Measurements from ENCODE around the gene TOMM7. TPM values are rescaled to one million over a fixed set of nuclear protein-coding genes. Genes with fewer than 3 reads are reported as not detected.

Gene TOMM7
- total RNA-seq, 6 experiments from 2014 or later, result 25.9 to 180 (median 102) TPM

DNA sequence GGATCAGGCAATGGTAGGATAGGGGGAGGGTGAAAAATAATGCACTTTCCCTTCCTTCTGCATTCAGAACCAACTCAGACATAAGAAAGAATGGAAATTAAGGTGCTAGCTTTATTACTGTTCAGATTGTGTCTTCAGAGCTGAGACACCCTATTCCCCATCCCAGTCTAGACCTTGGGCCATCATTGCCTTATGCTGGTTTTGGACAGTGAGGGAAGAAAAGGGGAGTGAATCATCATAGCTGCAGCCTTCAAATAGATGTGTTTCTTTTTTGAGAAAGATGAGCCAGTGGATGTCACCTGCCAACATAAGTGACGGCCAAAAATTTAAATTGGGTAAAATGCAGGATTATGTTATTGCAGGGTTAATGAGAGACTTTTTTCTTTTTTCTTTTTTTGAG lies 27.0 kb upstream of the TOMM7 start:
- H3K36me3 ChIP-seq, result no peaks in the 10 kb centered on the region
- 100% methylated on average over 1 of the region's 1 CpG for WGBS (ENCODE audit: insufficient coverage, low coverage, low lambda C conversion rate, missing lambda C conversion rate)
- H3K9me3 ChIP-seq, result no peaks in the 10 kb centered on the region
- H3K27me3 ChIP-seq, result no peaks in the 10 kb centered on the region
- intact Hi-C loops (cut with DNase I), result no loop called here
- no peak for DNase-seq
- H3K4me3 ChIP-seq, result no peak overlapping the region
- TF ChIP-seq, protein P1, sequence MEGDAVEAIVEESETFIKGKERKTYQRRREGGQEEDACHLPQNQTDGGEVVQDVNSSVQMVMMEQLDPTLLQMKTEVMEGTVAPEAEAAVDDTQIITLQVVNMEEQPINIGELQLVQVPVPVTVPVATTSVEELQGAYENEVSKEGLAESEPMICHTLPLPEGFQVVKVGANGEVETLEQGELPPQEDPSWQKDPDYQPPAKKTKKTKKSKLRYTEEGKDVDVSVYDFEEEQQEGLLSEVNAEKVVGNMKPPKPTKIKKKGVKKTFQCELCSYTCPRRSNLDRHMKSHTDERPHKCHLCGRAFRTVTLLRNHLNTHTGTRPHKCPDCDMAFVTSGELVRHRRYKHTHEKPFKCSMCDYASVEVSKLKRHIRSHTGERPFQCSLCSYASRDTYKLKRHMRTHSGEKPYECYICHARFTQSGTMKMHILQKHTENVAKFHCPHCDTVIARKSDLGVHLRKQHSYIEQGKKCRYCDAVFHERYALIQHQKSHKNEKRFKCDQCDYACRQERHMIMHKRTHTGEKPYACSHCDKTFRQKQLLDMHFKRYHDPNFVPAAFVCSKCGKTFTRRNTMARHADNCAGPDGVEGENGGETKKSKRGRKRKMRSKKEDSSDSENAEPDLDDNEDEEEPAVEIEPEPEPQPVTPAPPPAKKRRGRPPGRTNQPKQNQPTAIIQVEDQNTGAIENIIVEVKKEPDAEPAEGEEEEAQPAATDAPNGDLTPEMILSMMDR (IDR thresholded peaks at IDR 0.05), result no peak
- no peak for TF ChIP-seq POLR2A (IDR thresholded peaks at IDR 0.05)
- no peaks in the 10 kb centered on the region for H3K4me1 ChIP-seq
- no peak for ATAC-seq
- no peak overlapping the region for H3K27ac ChIP-seq

DNA sequence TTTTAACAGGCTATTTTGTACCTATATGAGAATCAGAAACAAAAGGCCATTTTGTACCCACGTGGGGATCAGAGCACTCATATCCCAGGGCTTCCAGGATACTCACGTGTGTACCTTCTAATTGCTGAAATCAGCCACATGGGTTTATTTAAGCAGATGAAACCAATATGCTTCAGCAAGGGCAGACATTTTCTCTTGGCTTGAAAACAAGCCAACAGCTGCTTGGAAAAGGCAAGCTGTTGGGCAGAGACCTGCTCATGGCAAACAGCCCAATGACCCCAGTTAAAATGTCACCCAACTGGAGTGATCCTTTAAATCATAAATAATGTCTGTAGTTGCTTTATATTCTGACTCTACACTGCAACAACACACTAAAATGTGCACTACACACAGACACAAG lies 26.5 kb upstream of the TOMM7 start:
- no peak for ATAC-seq
- Histone ChIP-seq H3K27ac (no peak overlapping the region), H3K9me3 (no peaks in the 10 kb centered on the region), H3K27me3 (no peaks in the 10 kb centered on the region), H3K36me3 (no peaks in the 10 kb centered on the region), H3K4me3 (no peak overlapping the region), H3K4me1 (no peaks in the 10 kb centered on the region)
- 19% methylated on average over 2 of the region's 2 CpGs for WGBS (ENCODE audit: insufficient coverage, low coverage, low lambda C conversion rate, missing lambda C conversion rate)
- no peak for DNase-seq
- intact Hi-C loops (cut with DNase I), result no loop called here
- TF ChIP-seq, protein P1 (IDR thresholded peaks at IDR 0.05), result no peak
- TF ChIP-seq POLR2A (IDR thresholded peaks at IDR 0.05), result no peak

DNA sequence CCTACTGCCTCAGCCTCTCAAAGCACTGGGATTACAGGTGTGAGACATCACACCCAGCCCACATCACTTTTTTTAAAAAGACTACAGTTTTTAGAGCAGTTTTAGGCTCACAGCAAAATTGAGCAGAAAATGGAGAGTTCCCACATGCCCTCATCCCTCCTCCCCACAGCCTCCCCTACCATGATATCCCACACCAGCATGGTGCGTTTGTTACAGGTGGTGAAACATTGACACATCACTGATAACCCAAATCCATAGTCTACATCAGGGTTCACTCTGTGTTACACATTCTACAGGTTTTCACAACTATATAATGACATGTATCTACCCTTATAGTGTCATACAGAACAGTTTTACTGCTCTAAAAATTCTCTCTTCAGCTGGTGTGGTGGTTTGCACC lies 24.3 kb upstream of the TOMM7 start:
- ATAC-seq, result no peak
- Histone ChIP-seq H3K9me3 (no peaks in the 10 kb centered on the region), H3K27ac (no peak overlapping the region), H3K4me1 (no peaks in the 10 kb centered on the region), H3K36me3 (no peaks in the 10 kb centered on the region), H3K4me3 (no peak overlapping the region), H3K27me3 (no peaks in the 10 kb centered on the region)
- intact Hi-C loops (cut with DNase I), result no loop called here
- 60% methylated on average over 1 of the region's 1 CpG for WGBS (ENCODE audit: insufficient coverage, low coverage, low lambda C conversion rate, missing lambda C conversion rate)
- DNase-seq, result no peak
- no peak for TF ChIP-seq POLR2A (IDR thresholded peaks at IDR 0.05)
- TF ChIP-seq, protein P1 (IDR thresholded peaks at IDR 0.05), result no peak

DNA sequence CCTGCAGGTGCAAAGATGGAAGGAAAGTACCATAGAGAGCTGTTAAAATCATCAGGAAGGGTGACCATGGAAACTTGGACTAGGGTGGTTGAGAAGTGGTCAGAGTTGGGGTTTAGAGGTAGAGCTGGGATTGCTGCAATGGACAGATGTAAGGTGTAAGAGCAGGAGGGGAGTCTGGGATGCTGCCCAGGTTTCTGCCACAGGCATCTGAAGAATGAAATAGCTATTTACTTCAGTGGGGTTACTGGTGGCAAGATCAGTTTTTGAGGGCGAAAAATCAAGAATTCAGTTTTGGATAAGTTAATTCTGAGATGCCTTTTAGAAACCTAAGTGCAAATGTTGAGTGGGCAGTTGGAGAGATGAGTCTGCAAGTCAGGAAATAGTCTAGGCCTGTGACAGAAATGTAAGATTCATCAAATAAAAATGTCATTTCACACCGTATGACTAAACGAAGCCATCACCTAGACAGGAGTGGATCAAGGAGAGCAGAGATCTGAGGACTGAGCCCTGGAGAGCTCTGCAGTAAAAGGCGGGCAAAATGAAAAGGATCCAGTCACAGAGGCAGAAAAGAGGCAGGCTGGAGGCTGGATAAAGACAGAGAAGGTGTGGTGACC lies 22.7 kb upstream of the TOMM7 start:
- intact Hi-C loops (cut with DNase I), result no loop called here
- H3K36me3 ChIP-seq, result no peaks in the 10 kb centered on the region
- WGBS (ENCODE audit: insufficient coverage, low coverage, low lambda C conversion rate, missing lambda C conversion rate), result 80% methylated on average over 4 of the region's 4 CpGs
- no peaks in the 10 kb centered on the region for H3K9me3 ChIP-seq
- ATAC-seq (no peak), DNase-seq (no peak)
- no peak overlapping the region for H3K4me3 ChIP-seq
- no peaks in the 10 kb centered on the region for H3K27me3 ChIP-seq
- no peak overlapping the region for H3K27ac ChIP-seq
- H3K4me1 ChIP-seq, result no peaks in the 10 kb centered on the region
- TF ChIP-seq, protein P1 (IDR thresholded peaks at IDR 0.05), result no peak
- TF ChIP-seq POLR2A (IDR thresholded peaks at IDR 0.05), result no peak
